ENCODE results near the gene PEX13.

DNA sequence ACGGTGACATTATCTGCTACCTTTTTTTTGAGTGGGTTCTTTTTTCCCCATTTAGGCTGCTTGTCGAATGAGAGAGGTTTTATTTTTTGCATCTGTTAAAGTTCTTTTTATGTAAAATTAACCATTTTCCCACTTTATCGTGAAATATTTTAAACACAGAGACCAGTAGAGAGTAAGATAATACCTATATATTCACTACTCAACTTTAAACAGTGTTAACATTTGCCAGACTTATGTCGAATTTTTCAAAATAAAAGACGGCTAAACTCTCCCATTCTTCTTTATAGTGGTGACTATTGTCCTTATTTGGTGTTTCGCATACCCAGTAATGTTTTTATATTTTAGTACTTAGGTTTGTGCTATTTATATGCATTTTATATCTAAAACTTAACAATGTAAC lies 1.3 kb downstream of the PEX13 start:
- no peak for TF ChIP-seq POLR2A (IDR thresholded peaks at IDR 0.05; ENCODE audit: low read length)
- TF ChIP-seq GATA1 (IDR thresholded peaks at IDR 0.05; ENCODE audit: low read depth, low read length) = no peak

Data from erythroblast (primary cell).